HepG2 (cell line): ENCODE data around the gene BCL7A. TPM values are rescaled to one million over a fixed set of nuclear protein-coding genes. Genes with fewer than 3 reads are reported as not detected.

Experiments used
- ATRX ChIP-seq: sonication (generic); formaldehyde crosslinking; IDR thresholded peaks from 2 replicates; pipeline ENCODE4 v1.4.0; 2020; ENCODE audit warnings: missing genetic modification reagents, borderline replicate concordance
- CBX1 ChIP-seq: IDR thresholded peaks from one replicate; pipeline ENCODE4 v1.6.1; 2016; ENCODE audit warnings: antibody characterized with exemption, low read depth
- DNMT1 ChIP-seq: sonication (generic); formaldehyde crosslinking; IDR thresholded peaks from 2 replicates; pipeline ENCODE4 v1.5.1; 2020; ENCODE audit warnings: mild to moderate bottlenecking, missing genetic modification reagents
- DR1 ChIP-seq: sonication (generic); formaldehyde crosslinking; IDR thresholded peaks from 2 replicates; pipeline ENCODE4 v1.8.0; 2021; ENCODE audit warnings: mild to moderate bottlenecking, missing genetic modification reagents, inconsistent platforms
- GATA4 ChIP-seq: sonication (generic); IDR thresholded peaks from 2 replicates; pipeline ENCODE4 v1.6.1; 2016; ENCODE audit warnings: antibody characterized with exemption, low read depth, borderline replicate concordance
- IKZF4 ChIP-seq: sonication (generic); formaldehyde crosslinking; IDR thresholded peaks from 2 replicates; pipeline ENCODE4 v1.5.1; 2020; ENCODE audit warnings: borderline replicate concordance, mild to moderate bottlenecking, low read depth, missing genetic modification reagents; ENCODE audit errors: not compliant biosample characterization
- MEIS1 ChIP-seq: sonication (generic); formaldehyde crosslinking; IDR thresholded peaks from 2 replicates; pipeline ENCODE4 v1.9.0; 2021; ENCODE audit warnings: mild to moderate bottlenecking, missing genetic modification reagents, moderate library complexity, borderline replicate concordance
- PAX8 ChIP-seq: sonication (generic); formaldehyde crosslinking; IDR thresholded peaks from 2 replicates; pipeline ENCODE4 v1.8.0; 2022; ENCODE audit warnings: mild to moderate bottlenecking, missing genetic modification reagents, borderline replicate concordance
- PCBP1 ChIP-seq: fragments of 200-400 bp; formaldehyde crosslinking; IDR thresholded peaks from 2 replicates; pipeline ENCODE4 v1.6.1; 2017; ENCODE audit warnings: mild to moderate bottlenecking, low read depth, low read length, borderline replicate concordance
- REXO4 ChIP-seq: sonication (generic); formaldehyde crosslinking; IDR thresholded peaks from 2 replicates; pipeline ENCODE4 v1.8.0; 2022; ENCODE audit warnings: missing genetic modification reagents, mild to moderate bottlenecking, borderline replicate concordance
- ZNF569 ChIP-seq: sonication (generic); formaldehyde crosslinking; IDR thresholded peaks from 2 replicates; pipeline ENCODE4 v1.5.0; 2020; ENCODE audit warnings: mild to moderate bottlenecking, missing genetic modification reagents, moderate library complexity, borderline replicate concordance
- ZNF570 ChIP-seq: sonication (generic); formaldehyde crosslinking; IDR thresholded peaks from 2 replicates; pipeline ENCODE4 v1.4.0; 2020; ENCODE audit warnings: mild to moderate bottlenecking, missing genetic modification reagents, borderline replicate concordance
- ZNF724P ChIP-seq: sonication (generic); formaldehyde crosslinking; IDR thresholded peaks from 2 replicates; pipeline ENCODE4 v1.8.0; 2022; ENCODE audit warnings: missing genetic modification reagents, borderline replicate concordance
- polyA plus RNA-seq, 8 experiments: library from polyadenylated mRNA; depleted of rRNA in 3 of 8; stranded (reverse) in 7 of 8; unstranded in 1 of 8; fragments of >200 nt; fragmentation: Illumina TruSeq in 4 of 8; extraction: Trizol in 4 of 8; gene quantifications; 2 replicates each; pipeline versions ENCODE4 v1.2.1 to v1.2.3, GENCODE V29; 2011 to 2016; ENCODE audit warnings: low read depth in 4 of 8, missing spikeins in 1 of 8, mixed read lengths in 1 of 8; ENCODE audit not compliant: insufficient read depth in 1 of 8
- total RNA-seq, 5 experiments: library from RNA; depleted of rRNA; stranded (reverse); fragments of >200 nt; fragmentation: Illumina TruSeq; extraction: Trizol; gene quantifications; 2 replicates each; pipeline ENCODE4 v1.2.3, GENCODE V29; 2016; ENCODE audit warnings: low read depth in 1 of 5
- TF ChIP-seq, protein P1 (sequence below): sonication (generic); formaldehyde crosslinking; IDR thresholded peaks from 2 replicates; pipeline ENCODE4 v1.5.1; 2020; ENCODE audit warnings: missing genetic modification reagents, mild to moderate bottlenecking, borderline replicate concordance
- TF ChIP-seq, protein P2 (sequence below): sonication (generic); formaldehyde crosslinking; IDR thresholded peaks from 2 replicates; pipeline ENCODE4 v1.8.1; 2023; ENCODE audit warnings: missing genetic modification reagents, inconsistent platforms, borderline replicate concordance
- TF ChIP-seq, protein P3 (sequence below): sonication (generic); formaldehyde crosslinking; IDR thresholded peaks from 2 replicates; pipeline ENCODE4 v1.5.0; 2020; ENCODE audit warnings: mild to moderate bottlenecking, missing genetic modification reagents, borderline replicate concordance
- TF ChIP-seq, protein P4 (sequence below): sonication (generic); formaldehyde crosslinking; IDR thresholded peaks from 2 replicates; pipeline ENCODE4 v1.4.0; 2020; ENCODE audit warnings: mild to moderate bottlenecking, missing genetic modification reagents
- TF ChIP-seq, protein P5 (sequence below): sonication (generic); formaldehyde crosslinking; IDR thresholded peaks from 2 replicates; pipeline ENCODE4 v1.5.1; 2020; ENCODE audit warnings: missing genetic modification reagents, mild to moderate bottlenecking, borderline replicate concordance

Gene BCL7A
- total and polyA plus RNA-seq, 2 of the 13 experiments (the other 11 are each of a cell fraction or from before 2014, with no cell fraction given): 4.1 to 6.2 TPM

DNA sequence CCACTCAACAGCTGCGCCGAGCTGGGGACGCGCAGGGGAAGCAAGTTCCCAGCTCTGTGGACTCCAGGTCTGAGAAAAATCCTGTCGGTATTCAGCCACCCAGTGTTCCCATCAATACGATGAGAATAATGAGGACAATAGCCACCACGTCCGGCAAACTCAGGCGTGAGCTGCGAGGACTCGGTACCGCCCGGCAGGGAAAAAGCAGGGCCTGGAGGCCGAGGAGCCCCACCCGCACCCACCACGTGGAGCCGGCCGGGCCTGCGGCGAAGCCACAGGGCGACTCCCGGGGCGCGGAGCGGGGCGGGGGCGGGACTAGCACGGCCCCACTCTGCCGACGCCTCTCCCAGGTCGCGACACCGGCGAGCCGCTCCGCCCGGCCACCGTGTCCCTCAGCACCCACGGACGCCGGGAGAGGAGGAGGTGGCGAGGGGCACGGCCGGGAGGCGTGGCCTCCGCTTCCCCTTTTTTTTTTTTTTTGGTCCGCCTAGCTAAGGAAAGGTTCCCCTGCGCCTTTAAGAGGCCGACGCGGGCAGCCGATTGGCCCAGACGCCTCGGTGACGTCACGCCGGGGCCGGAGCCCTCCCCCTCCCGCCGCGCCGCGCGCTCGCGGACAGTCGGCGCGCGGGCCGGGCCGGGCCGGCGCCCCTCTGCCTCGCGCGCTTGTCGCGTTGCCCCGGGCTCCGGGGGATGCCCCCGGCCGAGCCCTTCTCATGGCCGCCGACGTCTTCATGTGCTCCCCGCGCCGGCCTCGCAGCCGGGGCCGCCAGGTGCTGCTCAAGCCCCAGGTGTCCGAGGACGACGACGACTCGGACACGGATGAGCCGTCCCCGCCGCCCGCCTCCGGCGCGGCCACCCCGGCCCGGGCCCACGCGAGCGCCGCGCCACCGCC, 56.7 kb downstream of the BCL7A start, which contains the start of gene MLXIP (continued):
- TF ChIP-seq, protein P1, sequence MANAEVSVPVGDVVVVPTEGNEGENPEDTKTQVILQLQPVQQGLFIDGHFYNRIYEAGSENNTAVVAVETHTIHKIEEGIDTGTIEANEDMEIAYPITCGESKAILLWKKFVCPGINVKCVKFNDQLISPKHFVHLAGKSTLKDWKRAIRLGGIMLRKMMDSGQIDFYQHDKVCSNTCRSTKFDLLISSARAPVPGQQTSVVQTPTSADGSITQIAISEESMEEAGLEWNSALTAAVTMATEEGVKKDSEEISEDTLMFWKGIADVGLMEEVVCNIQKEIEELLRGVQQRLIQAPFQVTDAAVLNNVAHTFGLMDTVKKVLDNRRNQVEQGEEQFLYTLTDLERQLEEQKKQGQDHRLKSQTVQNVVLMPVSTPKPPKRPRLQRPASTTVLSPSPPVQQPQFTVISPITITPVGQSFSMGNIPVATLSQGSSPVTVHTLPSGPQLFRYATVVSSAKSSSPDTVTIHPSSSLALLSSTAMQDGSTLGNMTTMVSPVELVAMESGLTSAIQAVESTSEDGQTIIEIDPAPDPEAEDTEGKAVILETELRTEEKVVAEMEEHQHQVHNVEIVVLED (CRISPR knock-in tag): no peak
- TF ChIP-seq CBX1 (no peak), IKZF4 (CRISPR knock-in tag) (peak; percentile 49), DNMT1 (CRISPR knock-in tag) (no peak), ATRX (CRISPR knock-in tag) (no peak), GATA4 (no peak), ZNF569 (CRISPR knock-in tag) (no peak), PAX8 (CRISPR knock-in tag) (no peak; the same call in 1 of the 2 replicates), MEIS1 (CRISPR knock-in tag) (no peak), PCBP1 (no peak), DR1 (CRISPR knock-in tag) (peak; percentile 50; the same call in 1 of the 2 replicates), REXO4 (CRISPR knock-in tag) (no peak), ZNF724P (CRISPR knock-in tag) (peak; percentile 57; the same call in 1 of the 2 replicates), ZNF570 (CRISPR knock-in tag) (0 out of 2 replicates have a peak, but pooled peaks have one; percentile 50)
- TF ChIP-seq, protein P2, sequence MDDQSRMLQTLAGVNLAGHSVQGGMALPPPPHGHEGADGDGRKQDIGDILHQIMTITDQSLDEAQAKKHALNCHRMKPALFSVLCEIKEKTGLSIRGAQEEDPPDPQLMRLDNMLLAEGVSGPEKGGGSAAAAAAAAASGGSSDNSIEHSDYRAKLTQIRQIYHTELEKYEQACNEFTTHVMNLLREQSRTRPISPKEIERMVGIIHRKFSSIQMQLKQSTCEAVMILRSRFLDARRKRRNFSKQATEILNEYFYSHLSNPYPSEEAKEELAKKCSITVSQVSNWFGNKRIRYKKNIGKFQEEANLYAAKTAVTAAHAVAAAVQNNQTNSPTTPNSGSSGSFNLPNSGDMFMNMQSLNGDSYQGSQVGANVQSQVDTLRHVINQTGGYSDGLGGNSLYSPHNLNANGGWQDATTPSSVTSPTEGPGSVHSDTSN (CRISPR knock-in tag): 0 out of 2 replicates have a peak, but pooled peaks have one; percentile 71
- TF ChIP-seq, protein P3, sequence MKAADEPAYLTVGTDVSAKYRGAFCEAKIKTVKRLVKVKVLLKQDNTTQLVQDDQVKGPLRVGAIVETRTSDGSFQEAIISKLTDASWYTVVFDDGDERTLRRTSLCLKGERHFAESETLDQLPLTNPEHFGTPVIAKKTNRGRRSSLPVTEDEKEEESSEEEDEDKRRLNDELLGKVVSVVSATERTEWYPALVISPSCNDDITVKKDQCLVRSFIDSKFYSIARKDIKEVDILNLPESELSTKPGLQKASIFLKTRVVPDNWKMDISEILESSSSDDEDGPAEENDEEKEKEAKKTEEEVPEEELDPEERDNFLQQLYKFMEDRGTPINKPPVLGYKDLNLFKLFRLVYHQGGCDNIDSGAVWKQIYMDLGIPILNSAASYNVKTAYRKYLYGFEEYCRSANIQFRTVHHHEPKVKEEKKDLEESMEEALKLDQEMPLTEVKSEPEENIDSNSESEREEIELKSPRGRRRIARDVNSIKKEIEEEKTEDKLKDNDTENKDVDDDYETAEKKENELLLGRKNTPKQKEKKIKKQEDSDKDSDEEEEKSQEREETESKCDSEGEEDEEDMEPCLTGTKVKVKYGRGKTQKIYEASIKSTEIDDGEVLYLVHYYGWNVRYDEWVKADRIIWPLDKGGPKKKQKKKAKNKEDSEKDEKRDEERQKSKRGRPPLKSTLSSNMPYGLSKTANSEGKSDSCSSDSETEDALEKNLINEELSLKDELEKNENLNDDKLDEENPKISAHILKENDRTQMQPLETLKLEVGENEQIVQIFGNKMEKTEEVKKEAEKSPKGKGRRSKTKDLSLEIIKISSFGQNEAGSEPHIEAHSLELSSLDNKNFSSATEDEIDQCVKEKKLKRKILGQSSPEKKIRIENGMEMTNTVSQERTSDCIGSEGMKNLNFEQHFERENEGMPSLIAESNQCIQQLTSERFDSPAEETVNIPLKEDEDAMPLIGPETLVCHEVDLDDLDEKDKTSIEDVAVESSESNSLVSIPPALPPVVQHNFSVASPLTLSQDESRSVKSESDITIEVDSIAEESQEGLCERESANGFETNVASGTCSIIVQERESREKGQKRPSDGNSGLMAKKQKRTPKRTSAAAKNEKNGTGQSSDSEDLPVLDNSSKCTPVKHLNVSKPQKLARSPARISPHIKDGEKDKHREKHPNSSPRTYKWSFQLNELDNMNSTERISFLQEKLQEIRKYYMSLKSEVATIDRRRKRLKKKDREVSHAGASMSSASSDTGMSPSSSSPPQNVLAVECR (CRISPR knock-in tag): peak; percentile 78
- TF ChIP-seq, protein P4, sequence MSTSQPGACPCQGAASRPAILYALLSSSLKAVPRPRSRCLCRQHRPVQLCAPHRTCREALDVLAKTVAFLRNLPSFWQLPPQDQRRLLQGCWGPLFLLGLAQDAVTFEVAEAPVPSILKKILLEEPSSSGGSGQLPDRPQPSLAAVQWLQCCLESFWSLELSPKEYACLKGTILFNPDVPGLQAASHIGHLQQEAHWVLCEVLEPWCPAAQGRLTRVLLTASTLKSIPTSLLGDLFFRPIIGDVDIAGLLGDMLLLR (CRISPR knock-in tag): peak; percentile 91
- TF ChIP-seq, protein P5, sequence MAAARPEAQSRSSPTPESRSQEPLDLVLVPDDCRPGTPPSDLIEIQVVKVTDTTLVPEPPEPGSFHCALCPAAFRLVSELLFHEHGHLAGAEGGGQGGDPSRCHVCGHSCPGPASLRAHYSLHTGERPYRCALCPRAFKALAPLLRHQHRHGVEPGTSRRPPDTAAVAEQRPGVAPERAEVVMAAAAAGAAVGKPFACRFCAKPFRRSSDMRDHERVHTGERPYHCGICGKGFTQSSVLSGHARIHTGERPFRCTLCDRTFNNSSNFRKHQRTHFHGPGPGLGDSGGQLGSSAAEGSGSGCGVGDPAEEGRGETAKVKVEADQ (CRISPR knock-in tag): no peak
